Tibial artery (tissue), 4 donors: Measurements from ENCODE around the gene HIPK2.

Experiments
- DNase-seq, 2 donors: peaks; one replicate each; pipeline ENCODE4 v3.0.0-alpha.2; 2019
- H3K27ac ChIP-seq, 2 donors: fragments of 200-600 bp; sonication (generic) in 1 of 2; 1 replicate in 1 of 2; 2 replicates in 1 of 2; pipeline ENCODE4 v1.5.1; 2018 to 2019; ENCODE audit warnings: mild to moderate bottlenecking in 1 of 2
- H3K27me3 ChIP-seq, 2 donors: fragments of 200-600 bp; sonication (generic) in 1 of 2; one replicate each; pipeline versions ENCODE4 v1.5.1 to v1.6.0; 2016 to 2019
- H3K36me3 ChIP-seq, 3 donors: fragments of 200-600 bp; sonication (generic) in 2 of 3; one replicate each; pipeline ENCODE4 v1.5.1; 2016 to 2019; ENCODE audit warnings: mild to moderate bottlenecking in 2 of 3
- H3K4me1 ChIP-seq, 4 donors: fragments of 200-600 bp; sonication (generic) in 2 of 4; 1 replicate in 3 of 4; 2 replicates in 1 of 4; pipeline ENCODE4 v1.5.1; 2016 to 2019
- H3K4me3 ChIP-seq, 2 donors: fragments of 200-600 bp; sonication (generic) in 1 of 2; 1 replicate in 1 of 2; 2 replicates in 1 of 2; pipeline ENCODE4 v1.5.1; 2018 to 2019; ENCODE audit warnings: mild to moderate bottlenecking in 2 of 2
- H3K9me3 ChIP-seq, 3 donors: fragments of 200-600 bp; sonication (generic) in 1 of 3; one replicate each; pipeline ENCODE4 v1.5.1; 2016 to 2019
- intact Hi-C: fragments of 100-400 bp; cut with DNase I; formaldehyde crosslinking; loops from one replicate; pipeline ENCODE4 v1.15.0; 2023; ENCODE audit warnings: low total_unique reads
- TF ChIP-seq, protein P1 (sequence below), 2 experiments: fragments of 200-600 bp in 1 of 2; fragments of 450-650 bp in 1 of 2; IDR thresholded peaks; one replicate each; pipeline ENCODE4 v1.5.1; 2017 to 2019; ENCODE audit warnings: antibody characterized with exemption in 2 of 2, mild to moderate bottlenecking in 1 of 2, moderate library complexity in 1 of 2

Gene HIPK2

DNA sequence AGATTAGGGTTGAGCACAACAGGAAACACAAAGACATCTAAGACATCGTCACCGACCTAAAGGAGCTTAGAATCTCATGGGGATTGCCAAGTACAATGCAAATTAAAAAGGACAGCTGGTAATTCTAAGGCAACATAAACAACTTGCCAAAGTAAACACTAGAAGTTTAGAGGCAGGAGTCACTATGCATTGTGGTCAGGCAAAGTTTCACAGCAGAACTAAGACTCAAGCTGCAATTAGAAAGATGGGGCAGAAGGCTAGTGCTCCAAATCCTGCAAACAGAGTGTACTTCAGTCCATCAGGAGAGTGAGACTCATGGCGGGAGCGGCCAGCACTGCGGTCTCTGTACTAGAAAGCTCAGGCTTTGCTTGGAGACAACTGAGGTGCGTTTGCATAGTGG, 52.7 kb downstream of the HIPK2 start:
- Histone ChIP-seq H3K4me1 (peaks cover 0 to 92% (median 44%) of the 10 kb centered on the region in 4 donors), H3K9me3 (no peaks in the 10 kb centered on the region), H3K4me3 (no peak overlapping the region), H3K36me3 (peaks cover 0 to 5% (median 0%) of the 10 kb centered on the region in 3 donors), H3K27me3 (no peaks in the 10 kb centered on the region), H3K27ac (peak overlapping the region in 1 of 2 donors; percentile 17)
- intact Hi-C loops: no loop called here
- peak in 1 of 2 donors; percentile 52 for DNase-seq
- TF ChIP-seq, protein P1, sequence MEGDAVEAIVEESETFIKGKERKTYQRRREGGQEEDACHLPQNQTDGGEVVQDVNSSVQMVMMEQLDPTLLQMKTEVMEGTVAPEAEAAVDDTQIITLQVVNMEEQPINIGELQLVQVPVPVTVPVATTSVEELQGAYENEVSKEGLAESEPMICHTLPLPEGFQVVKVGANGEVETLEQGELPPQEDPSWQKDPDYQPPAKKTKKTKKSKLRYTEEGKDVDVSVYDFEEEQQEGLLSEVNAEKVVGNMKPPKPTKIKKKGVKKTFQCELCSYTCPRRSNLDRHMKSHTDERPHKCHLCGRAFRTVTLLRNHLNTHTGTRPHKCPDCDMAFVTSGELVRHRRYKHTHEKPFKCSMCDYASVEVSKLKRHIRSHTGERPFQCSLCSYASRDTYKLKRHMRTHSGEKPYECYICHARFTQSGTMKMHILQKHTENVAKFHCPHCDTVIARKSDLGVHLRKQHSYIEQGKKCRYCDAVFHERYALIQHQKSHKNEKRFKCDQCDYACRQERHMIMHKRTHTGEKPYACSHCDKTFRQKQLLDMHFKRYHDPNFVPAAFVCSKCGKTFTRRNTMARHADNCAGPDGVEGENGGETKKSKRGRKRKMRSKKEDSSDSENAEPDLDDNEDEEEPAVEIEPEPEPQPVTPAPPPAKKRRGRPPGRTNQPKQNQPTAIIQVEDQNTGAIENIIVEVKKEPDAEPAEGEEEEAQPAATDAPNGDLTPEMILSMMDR (IDR thresholded peaks at IDR 0.05): no peak

DNA sequence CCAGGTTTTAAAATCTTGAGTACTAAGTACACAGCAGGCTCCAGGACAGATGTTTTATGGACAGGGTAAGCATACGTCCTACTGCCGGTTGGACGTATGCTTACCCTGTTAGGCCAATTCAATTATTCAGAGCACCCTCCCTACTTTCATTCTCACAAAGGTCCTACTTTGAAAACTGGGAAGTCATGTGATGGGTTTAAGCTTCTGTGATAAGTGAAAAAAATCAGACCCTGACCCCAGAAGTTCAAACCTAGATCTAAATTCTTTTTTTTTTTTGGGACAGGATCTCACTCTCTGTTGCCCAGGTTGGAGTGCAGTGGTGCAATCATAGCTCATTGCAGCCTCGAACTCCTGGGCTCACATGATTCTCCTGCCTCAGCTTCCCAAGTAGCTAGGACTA, 55.2 kb downstream of the HIPK2 start:
- peaks cover 0 to 82% (median 37%) of the 10 kb centered on the region in 4 donors for H3K4me1 ChIP-seq
- no peaks in the 10 kb centered on the region for H3K9me3 ChIP-seq
- H3K27ac ChIP-seq: peak overlapping the region in 1 of 2 donors; percentile 56
- no peaks in the 10 kb centered on the region for H3K36me3 ChIP-seq
- intact Hi-C loops: loop anchor here (5.0 kb wide), 1 partner anchor 40 kb away; no protein-coding TSS in a partner anchor
- no peak for DNase-seq
- H3K4me3 ChIP-seq: no peak overlapping the region
- H3K27me3 ChIP-seq: no peaks in the 10 kb centered on the region
- TF ChIP-seq, protein P1 (IDR thresholded peaks at IDR 0.05): no peak

DNA sequence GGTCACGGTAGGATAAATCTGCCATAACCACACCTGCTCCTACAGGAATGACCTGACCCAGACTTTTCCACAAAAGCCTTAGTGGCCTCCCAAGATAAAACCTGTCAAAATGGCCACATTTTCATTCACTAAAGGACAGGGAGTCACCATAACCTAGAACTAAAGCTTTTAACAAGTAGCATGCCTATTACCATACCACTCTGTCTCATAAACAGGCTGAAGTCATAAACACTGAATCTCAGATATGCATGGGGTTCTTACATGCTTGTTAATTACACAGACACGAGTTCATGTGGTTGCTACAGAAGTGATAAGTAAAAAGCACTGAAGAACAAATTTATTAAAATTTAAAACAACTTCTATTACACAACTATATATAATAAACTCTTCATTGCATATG, 56.0 kb downstream of the HIPK2 start:
- no peak overlapping the region for H3K4me3 ChIP-seq
- H3K36me3 ChIP-seq: peaks cover 0 to 2% (median under 1%) of the 10 kb centered on the region in 3 donors
- no peak for DNase-seq
- TF ChIP-seq, protein P1 (IDR thresholded peaks at IDR 0.05): no peak
- H3K27ac ChIP-seq: peak overlapping the region; percentile 35 to 56
- no peaks in the 10 kb centered on the region for H3K9me3 ChIP-seq
- no peaks in the 10 kb centered on the region for H3K27me3 ChIP-seq
- peaks cover 0 to 74% (median 31%) of the 10 kb centered on the region in 4 donors for H3K4me1 ChIP-seq
- intact Hi-C loops: loop anchor here (5.0 kb wide), 1 partner anchor 40 kb away; no protein-coding TSS in a partner anchor

DNA sequence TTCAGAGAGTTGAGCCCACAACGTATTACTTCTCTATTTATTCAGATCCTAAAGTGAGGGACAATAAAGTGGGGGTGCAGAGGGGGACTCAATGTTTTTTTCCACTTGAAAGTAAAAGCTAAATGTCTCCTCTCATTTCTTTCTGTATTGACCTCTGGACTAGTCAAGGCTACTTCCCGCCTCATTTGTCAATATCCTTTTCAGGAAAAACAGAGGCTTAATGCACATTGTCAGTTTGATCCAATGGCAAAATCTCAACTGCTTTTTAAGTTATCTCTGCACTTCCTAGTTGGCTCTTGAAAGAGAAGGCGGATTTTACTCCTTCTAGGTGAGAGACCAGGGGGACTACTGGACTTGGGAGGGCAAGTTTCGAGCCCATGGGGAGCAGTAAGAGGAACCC, 56.4 kb downstream of the HIPK2 start:
- DNase-seq: peak in 1 of 2 donors; percentile 25
- no peak overlapping the region for H3K4me3 ChIP-seq
- intact Hi-C loops: loop anchor here (5.0 kb wide), 1 partner anchor 39 kb away; no protein-coding TSS in a partner anchor
- no peaks in the 10 kb centered on the region for H3K27me3 ChIP-seq
- no peaks in the 10 kb centered on the region for H3K9me3 ChIP-seq
- peak overlapping the region; percentile 35 to 56 for H3K27ac ChIP-seq
- TF ChIP-seq, protein P1 (IDR thresholded peaks at IDR 0.05): no peak
- H3K4me1 ChIP-seq: peaks cover 0 to 70% (median 28%) of the 10 kb centered on the region in 4 donors
- peaks cover 3 to 6% (median 4%) of the 10 kb centered on the region in 3 donors for H3K36me3 ChIP-seq

DNA sequence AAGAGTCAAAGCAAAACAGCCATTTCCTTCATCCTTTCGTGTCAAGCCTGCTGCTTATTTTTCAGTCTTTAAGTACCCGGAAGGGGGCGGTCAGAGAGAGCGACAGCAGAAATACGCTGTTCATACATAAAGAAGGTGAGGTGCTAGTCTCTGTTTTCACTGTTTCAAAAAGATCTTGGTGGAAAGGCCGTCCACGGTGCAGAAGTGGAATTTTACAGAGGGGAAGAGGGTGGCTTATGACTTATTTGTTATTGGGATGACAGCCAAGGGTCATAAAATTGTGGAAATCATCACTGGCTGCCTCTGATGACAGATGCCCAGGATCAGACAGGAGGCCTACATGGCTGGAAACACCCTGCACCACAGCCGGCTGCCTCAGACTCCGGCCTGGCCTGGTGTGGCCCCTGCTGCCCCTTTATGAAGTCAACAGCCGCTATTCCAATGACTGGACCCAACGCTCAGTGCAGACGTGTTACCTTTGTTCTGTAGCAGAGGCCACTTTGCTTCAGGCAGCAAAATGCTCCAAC, 57.0 kb downstream of the HIPK2 start:
- H3K36me3 ChIP-seq: peaks cover 10 to 13% (median 11%) of the 10 kb centered on the region in 3 donors
- no peaks in the 10 kb centered on the region for H3K27me3 ChIP-seq
- DNase-seq: peak in 1 of 2 donors; percentile 85
- intact Hi-C loops: loop anchor here (5.0 kb wide), 1 partner anchor 38 kb away; no protein-coding TSS in a partner anchor
- no peak overlapping the region for H3K4me3 ChIP-seq
- peak overlapping the region; percentile 35 to 56 for H3K27ac ChIP-seq
- TF ChIP-seq, protein P1 (IDR thresholded peaks at IDR 0.05): no peak
- peaks cover 0 to 63% (median 23%) of the 10 kb centered on the region in 4 donors for H3K4me1 ChIP-seq
- no peaks in the 10 kb centered on the region for H3K9me3 ChIP-seq
